GM19324 (cell line): ENCODE results near the gene CLPTM1L.
"Not testable (repeated sequence)": the region's sequence is repeated elsewhere in the genome, so short reads cannot be mapped to it uniquely, and the experiment has no call there.

ENCODE experiments used
- ATAC-seq: cut with Tn5 transposase; IDR thresholded peaks from one replicate; pipeline ENCODE4 v1.9.1; 2021; ENCODE audit warnings: mild to moderate bottlenecking, moderate library complexity; ENCODE audit not compliant: unreplicated experiment, low FRiP score

Gene CLPTM1L

GRCh38 chr5:1381370-1382247 lies 36.7 kb upstream of the CLPTM1L start:
- no peak for ATAC-seq

GRCh38 chr5:1380910-1381309 lies 36.0 kb upstream of the CLPTM1L start:
- no peak for ATAC-seq

GRCh38 chr5:1380011-1380817 lies 35.3 kb upstream of the CLPTM1L start:
- ATAC-seq = no peak

- no peak for ATAC-seq
Observed at GRCh38 chr5:1378866-1379659, 34.2 kb upstream of the CLPTM1L start.

GRCh38 chr5:1378096-1378495 lies 33.2 kb upstream of the CLPTM1L start:
- no peak for ATAC-seq

GRCh38 chr5:1376981-1377380 lies 32.1 kb upstream of the CLPTM1L start:
- no peak for ATAC-seq

GRCh38 chr5:1375871-1376810 lies 31.2 kb upstream of the CLPTM1L start:
- no peak for ATAC-seq

- no peak for ATAC-seq
Observed at GRCh38 chr5:1374679-1375055, 29.8 kb upstream of the CLPTM1L start.

GRCh38 chr5:1374030-1374678 lies 29.3 kb upstream of the CLPTM1L start:
- no peak for ATAC-seq

GRCh38 chr5:1371972-1372342 lies 27.1 kb upstream of the CLPTM1L start:
- ATAC-seq = not testable (repeated sequence)

GRCh38 chr5:1371218-1371971 lies 26.5 kb upstream of the CLPTM1L start:
- ATAC-seq = no peak

- ATAC-seq = no peak
Observed at GRCh38 chr5:1370006-1370405, 25.1 kb upstream of the CLPTM1L start.

- no peak for ATAC-seq
Observed at GRCh38 chr5:1368756-1369155, 23.9 kb upstream of the CLPTM1L start.

- no peak for ATAC-seq
Observed at GRCh38 chr5:1368236-1368635, 23.3 kb upstream of the CLPTM1L start.

- ATAC-seq = no peak
Observed at GRCh38 chr5:1367149-1367548, 22.2 kb upstream of the CLPTM1L start.

- ATAC-seq = peak; percentile 54
Observed at GRCh38 chr5:1366514-1366913, 21.6 kb upstream of the CLPTM1L start.

- no peak for ATAC-seq
Observed at GRCh38 chr5:1364211-1364610, 19.3 kb upstream of the CLPTM1L start.

GRCh38 chr5:1363581-1363980 lies 18.7 kb upstream of the CLPTM1L start:
- no peak for ATAC-seq

GRCh38 chr5:1363160-1363559 lies 18.3 kb upstream of the CLPTM1L start:
- no peak for ATAC-seq
